ENCODE measurements around the gene CX3CL1.
A peak's percentile ranks its signal among the peaks of the same experiment; 100 is the strongest.

CX3CL1 gene

GRCh38 chr16:57386381-57386951, 14.2 kb downstream of the CX3CL1 start:
- TF ChIP-seq CTCF (IDR thresholded peaks at IDR 0.05; ENCODE audit: extremely low read depth, insufficient read depth, missing control alignments), result no peak
- in situ Hi-C loops (cut with MboI; ENCODE audit: low pct_unique_long_range_greater_than_20kb, low sequenced_read_pairs, unreplicated experiment), result no loop called here
- DNase-seq (ENCODE audit: low spot score), result no peak

- TF ChIP-seq CTCF (IDR thresholded peaks at IDR 0.05; ENCODE audit: extremely low read depth, insufficient read depth, missing control alignments), result no peak
- peak; percentile 53 for DNase-seq (ENCODE audit: low spot score)
- in situ Hi-C loops (cut with MboI; ENCODE audit: low pct_unique_long_range_greater_than_20kb, low sequenced_read_pairs, unreplicated experiment), result no loop called here
These were observed 15.5 kb downstream of the CX3CL1 start for GRCh38 chr16:57387598-57388354.

GRCh38 chr16:57388359-57389086, 16.2 kb downstream of the CX3CL1 start:
- DNase-seq (ENCODE audit: low spot score), result no peak
- TF ChIP-seq CTCF (IDR thresholded peaks at IDR 0.05; ENCODE audit: extremely low read depth, insufficient read depth, missing control alignments), result no peak
- in situ Hi-C loops (cut with MboI; ENCODE audit: low pct_unique_long_range_greater_than_20kb, low sequenced_read_pairs, unreplicated experiment), result no loop called here

GRCh38 chr16:57389087-57389468, 16.8 kb downstream of the CX3CL1 start:
- no peak for TF ChIP-seq CTCF (IDR thresholded peaks at IDR 0.05; ENCODE audit: extremely low read depth, insufficient read depth, missing control alignments)
- in situ Hi-C loops (cut with MboI; ENCODE audit: low pct_unique_long_range_greater_than_20kb, low sequenced_read_pairs, unreplicated experiment), result no loop called here
- DNase-seq (ENCODE audit: low spot score), result no peak

GRCh38 chr16:57390636-57391295, 18.5 kb downstream of the CX3CL1 start:
- no peak for TF ChIP-seq CTCF (IDR thresholded peaks at IDR 0.05; ENCODE audit: extremely low read depth, insufficient read depth, missing control alignments)
- in situ Hi-C loops (cut with MboI; ENCODE audit: low pct_unique_long_range_greater_than_20kb, low sequenced_read_pairs, unreplicated experiment), result no loop called here
- DNase-seq (ENCODE audit: low spot score), result no peak

- no peak for TF ChIP-seq CTCF (IDR thresholded peaks at IDR 0.05; ENCODE audit: extremely low read depth, insufficient read depth, missing control alignments)
- in situ Hi-C loops (cut with MboI; ENCODE audit: low pct_unique_long_range_greater_than_20kb, low sequenced_read_pairs, unreplicated experiment), result no loop called here
- DNase-seq (ENCODE audit: low spot score), result no peak
These were observed 19.0 kb downstream of the CX3CL1 start for GRCh38 chr16:57391300-57391699.
